Fibroblast of skin of left quadriceps (primary cell): ENCODE results near the gene TLE3.

ENCODE experiments used
- DNase-seq, 2 experiments: peaks; one replicate each; pipeline ENCODE4 v3.0.0-alpha.2; 2013; ENCODE audit warnings: low read depth in 2 of 2

The TLE3 gene

GRCh38 chr15:70048578-70049514, 48.9 kb downstream of the TLE3 start:
- no peak for DNase-seq

- DNase-seq: no peak
Measured at GRCh38 chr15:70048198-70048565, 49.5 kb downstream of the TLE3 start.

- DNase-seq: peak in 1 of 2 experiments; percentile 32
Measured at GRCh38 chr15:70047386-70048197, 50.1 kb downstream of the TLE3 start.

GRCh38 chr15:70046679-70047369, 50.9 kb downstream of the TLE3 start:
- no peak for DNase-seq

GRCh38 chr15:70045045-70045444, 52.7 kb downstream of the TLE3 start:
- DNase-seq: no peak

GRCh38 chr15:70044168-70044567, 53.5 kb downstream of the TLE3 start:
- DNase-seq: no peak

- no peak for DNase-seq
Measured at GRCh38 chr15:70043590-70043989, 54.1 kb downstream of the TLE3 start.

GRCh38 chr15:70042553-70043214, 55.0 kb downstream of the TLE3 start:
- DNase-seq: no peak

- no peak for DNase-seq
Measured at GRCh38 chr15:70039917-70040316, 57.8 kb downstream of the TLE3 start.

- no peak for DNase-seq
Measured at GRCh38 chr15:70038730-70039392, 58.9 kb downstream of the TLE3 start.

- no peak for DNase-seq
Measured at GRCh38 chr15:70037292-70037640, 60.5 kb downstream of the TLE3 start.

GRCh38 chr15:70036585-70037291, 61.0 kb downstream of the TLE3 start:
- DNase-seq: no peak

- DNase-seq: no peak
Measured at GRCh38 chr15:70035719-70036077, 62.0 kb downstream of the TLE3 start.

GRCh38 chr15:70035051-70035718, 62.5 kb downstream of the TLE3 start:
- DNase-seq: no peak

GRCh38 chr15:70034596-70034995, 63.1 kb downstream of the TLE3 start:
- no peak for DNase-seq

- DNase-seq: no peak
Measured at GRCh38 chr15:70034141-70034540, 63.6 kb downstream of the TLE3 start.

GRCh38 chr15:70033529-70034140, 64.1 kb downstream of the TLE3 start:
- DNase-seq: peak; percentile 67 to 71

- no peak for DNase-seq
Measured at GRCh38 chr15:70033109-70033508, 64.6 kb downstream of the TLE3 start.

GRCh38 chr15:70032509-70032908, 65.2 kb downstream of the TLE3 start:
- DNase-seq: no peak

GRCh38 chr15:70031713-70032112, 66.0 kb downstream of the TLE3 start:
- DNase-seq: no peak
